ENCODE results near the gene MT1E. TPM values are rescaled to one million over a fixed set of nuclear protein-coding genes. Genes with fewer than 3 reads are reported as not detected.

MT1E gene
- total RNA-seq, 1 experiment from 2014 or later: 383 TPM

DNA sequence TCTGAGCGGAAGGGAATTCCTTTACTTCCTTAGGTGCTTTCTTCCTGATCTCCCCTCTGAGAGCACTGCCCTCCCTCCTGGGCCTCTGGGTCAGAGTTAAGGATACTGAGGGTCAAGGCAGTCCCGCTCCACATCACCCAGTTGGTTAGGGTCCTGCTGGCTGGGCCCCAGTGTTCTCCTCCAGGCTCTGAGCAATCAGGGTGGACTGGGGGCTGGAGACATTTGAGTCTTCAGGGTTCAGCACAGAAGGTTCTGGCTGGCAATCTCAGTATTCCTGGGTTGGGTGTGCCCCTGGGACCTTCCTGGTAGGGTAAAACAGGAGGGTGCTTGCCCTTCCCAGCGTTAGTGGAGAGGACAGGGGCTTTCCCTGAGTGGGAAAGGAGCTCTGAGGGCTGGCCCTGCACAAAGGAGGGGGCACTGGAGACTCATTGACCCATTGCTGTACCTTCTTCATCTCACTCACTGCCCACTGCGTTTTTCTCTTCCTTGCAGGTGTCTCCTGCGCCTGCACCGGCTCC, 7.3 kb downstream of the MT1E start:
- BruUV-seq (replicated peaks): no TSS peak
- ATAC-seq: no peak
- Histone ChIP-seq H3K36me3 (ENCODE audit: control insufficient read depth in 1 of 2, insufficient read depth in 2 of 2, low read length in 2 of 2) (no peaks in the 10 kb centered on the region), H3K27ac (ENCODE audit: low read depth, low read length) (no peak overlapping the region), H3K79me2 (ENCODE audit: insufficient read depth, low read length) (no peaks in the 10 kb centered on the region), H3K4me1 (ENCODE audit: control insufficient read depth in 1 of 2, insufficient read depth in 2 of 2, low read length in 2 of 2) (peaks cover 3 to 19% of the 10 kb centered on the region in 2 experiments; a peak in 3 of 4 replicates), H3K9me3 (ENCODE audit: control insufficient read depth in 1 of 2, insufficient read depth in 1 of 2, low read depth in 1 of 2, low read length in 2 of 2) (no peaks in the 10 kb centered on the region), H4K20me1 (ENCODE audit: insufficient read depth) (no peaks in the 10 kb centered on the region), H3K27me3 (ENCODE audit: insufficient read depth, low read length) (no peaks in the 10 kb centered on the region), H3K4me2 (ENCODE audit: low read length) (no peak overlapping the region), H3K4me3 (replicated peaks in 1 of 2; ENCODE audit: low read depth in 1 of 2, low read length in 2 of 2) (no peak overlapping the region), H2AFZ (ENCODE audit: low read depth, low read length, poor library complexity, severe bottlenecking) (no peak overlapping the region), H3K9ac (ENCODE audit: low read length) (no peak overlapping the region), H3K9me2 (ENCODE audit: insufficient read depth) (no peaks in the 10 kb centered on the region)
- DNase-seq (ENCODE audit: low read depth, low spot score): no peak
- intact Hi-C loops (cut with micrococcal nuclease): no loop called here
- POLR2A ChIA-PET: interaction anchor here (1.0 kb wide), 1 partner anchor 7 kb away, joined by 3 read pairs; the partner anchor contains the start of gene MT1E
- RAD21 ChIA-PET (ENCODE audit: low non-redundant PET in 1 of 2, low total read pairs in 2 of 2, uncharacterized antibody in 2 of 2, unreplicated experiment in 2 of 2): no interaction called here
- CTCF ChIA-PET: no interaction called here
- no peak for TF ChIP-seq CBX3 (IDR thresholded peaks at IDR 0.05; ENCODE audit: low read depth)
- no peak for TF ChIP-seq SP1 (IDR thresholded peaks at IDR 0.05; ENCODE audit: low read depth)

DNA sequence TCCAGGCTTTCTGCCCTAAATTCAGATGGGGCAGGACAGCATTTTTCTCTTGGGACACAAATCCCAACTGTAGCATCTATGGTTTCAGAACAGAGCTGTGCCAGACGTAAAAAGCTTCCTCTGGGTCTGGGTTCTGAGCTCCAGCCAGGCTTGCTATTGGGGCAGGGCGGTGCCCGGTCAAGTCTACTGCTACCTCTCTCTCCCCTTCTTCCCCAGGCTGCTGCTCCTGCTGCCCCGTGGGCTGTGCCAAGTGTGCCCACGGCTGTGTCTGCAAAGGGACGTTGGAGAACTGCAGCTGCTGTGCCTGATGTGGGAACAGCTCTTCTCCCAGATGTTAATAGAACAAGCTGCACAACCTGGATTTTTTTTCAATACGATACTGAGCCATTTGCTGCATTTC, 8.0 kb downstream of the MT1E start:
- BruUV-seq (replicated peaks): no TSS peak
- H3K27ac ChIP-seq (ENCODE audit: low read depth, low read length): no peak overlapping the region
- no peaks in the 10 kb centered on the region for H3K9me2 ChIP-seq (ENCODE audit: insufficient read depth)
- H3K27me3 ChIP-seq (ENCODE audit: insufficient read depth, low read length): no peaks in the 10 kb centered on the region
- no peaks in the 10 kb centered on the region for H3K36me3 ChIP-seq (ENCODE audit: control insufficient read depth in 1 of 2, insufficient read depth in 2 of 2, low read length in 2 of 2)
- no peak overlapping the region for H3K4me2 ChIP-seq (ENCODE audit: low read length)
- no peaks in the 10 kb centered on the region for H3K79me2 ChIP-seq (ENCODE audit: insufficient read depth, low read length)
- no peaks in the 10 kb centered on the region for H3K9me3 ChIP-seq (ENCODE audit: control insufficient read depth in 1 of 2, insufficient read depth in 1 of 2, low read depth in 1 of 2, low read length in 2 of 2)
- no peak overlapping the region for H3K4me3 ChIP-seq (replicated peaks in 1 of 2; ENCODE audit: low read depth in 1 of 2, low read length in 2 of 2)
- DNase-seq (ENCODE audit: low read depth, low spot score) (no peak), ATAC-seq (no peak)
- ChIA-PET POLR2A (interaction anchor here (1.0 kb wide), 1 partner anchor 8 kb away, joined by 3 read pairs; the partner anchor contains the start of gene MT1E), CTCF (no interaction called here), RAD21 (ENCODE audit: low non-redundant PET in 1 of 2, low total read pairs in 2 of 2, uncharacterized antibody in 2 of 2, unreplicated experiment in 2 of 2) (no interaction called here)
- H2AFZ ChIP-seq (ENCODE audit: low read depth, low read length, poor library complexity, severe bottlenecking): no peak overlapping the region
- H3K9ac ChIP-seq (ENCODE audit: low read length): no peak overlapping the region
- H4K20me1 ChIP-seq (ENCODE audit: insufficient read depth): no peaks in the 10 kb centered on the region
- intact Hi-C loops (cut with micrococcal nuclease): no loop called here
- peaks cover 0 to 17% of the 10 kb centered on the region in 2 experiments; a peak in 2 of 4 replicates for H3K4me1 ChIP-seq (ENCODE audit: control insufficient read depth in 1 of 2, insufficient read depth in 2 of 2, low read length in 2 of 2)
- TF ChIP-seq EZH2phosphoT487 (IDR thresholded peaks at IDR 0.05; ENCODE audit: borderline replicate concordance): no peak
- no peak for TF ChIP-seq EGR1 (IDR thresholded peaks at IDR 0.05; ENCODE audit: low read depth)
- TF ChIP-seq FOSL1 (IDR thresholded peaks at IDR 0.05; ENCODE audit: low read depth): no peak
- no peak for TF ChIP-seq ZFX (IDR thresholded peaks at IDR 0.05)
- TF ChIP-seq REST (IDR thresholded peaks at IDR 0.05; ENCODE audit: low read depth): no peak
- TF ChIP-seq, protein P1, sequence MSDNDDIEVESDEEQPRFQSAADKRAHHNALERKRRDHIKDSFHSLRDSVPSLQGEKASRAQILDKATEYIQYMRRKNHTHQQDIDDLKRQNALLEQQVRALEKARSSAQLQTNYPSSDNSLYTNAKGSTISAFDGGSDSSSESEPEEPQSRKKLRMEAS (IDR thresholded peaks at IDR 0.05): no peak
- TF ChIP-seq SP1 (IDR thresholded peaks at IDR 0.05; ENCODE audit: low read depth): no peak
- TF ChIP-seq EZH2 (IDR thresholded peaks at IDR 0.05): no peak
- TF ChIP-seq SIN3A (IDR thresholded peaks at IDR 0.05; ENCODE audit: low read depth): no peak
- TF ChIP-seq RAD21 (IDR thresholded peaks at IDR 0.05; ENCODE audit: low read depth): no peak
- TF ChIP-seq ELF1 (IDR thresholded peaks at IDR 0.05; ENCODE audit: borderline replicate concordance, low read depth): no peak
- TF ChIP-seq ZNF274 (IDR thresholded peaks at IDR 0.05; ENCODE audit: low read depth, low read length): no peak
- TF ChIP-seq CBX3 (IDR thresholded peaks at IDR 0.05; ENCODE audit: low read depth): no peak
- TF ChIP-seq, protein P2, sequence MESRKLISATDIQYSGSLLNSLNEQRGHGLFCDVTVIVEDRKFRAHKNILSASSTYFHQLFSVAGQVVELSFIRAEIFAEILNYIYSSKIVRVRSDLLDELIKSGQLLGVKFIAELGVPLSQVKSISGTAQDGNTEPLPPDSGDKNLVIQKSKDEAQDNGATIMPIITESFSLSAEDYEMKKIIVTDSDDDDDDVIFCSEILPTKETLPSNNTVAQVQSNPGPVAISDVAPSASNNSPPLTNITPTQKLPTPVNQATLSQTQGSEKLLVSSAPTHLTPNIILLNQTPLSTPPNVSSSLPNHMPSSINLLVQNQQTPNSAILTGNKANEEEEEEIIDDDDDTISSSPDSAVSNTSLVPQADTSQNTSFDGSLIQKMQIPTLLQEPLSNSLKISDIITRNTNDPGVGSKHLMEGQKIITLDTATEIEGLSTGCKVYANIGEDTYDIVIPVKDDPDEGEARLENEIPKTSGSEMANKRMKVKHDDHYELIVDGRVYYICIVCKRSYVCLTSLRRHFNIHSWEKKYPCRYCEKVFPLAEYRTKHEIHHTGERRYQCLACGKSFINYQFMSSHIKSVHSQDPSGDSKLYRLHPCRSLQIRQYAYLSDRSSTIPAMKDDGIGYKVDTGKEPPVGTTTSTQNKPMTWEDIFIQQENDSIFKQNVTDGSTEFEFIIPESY (IDR thresholded peaks at IDR 0.05; ENCODE audit: extremely low read depth, insufficient replicate concordance, low read length): no peak
